HCT116 (cell line): Measurements from ENCODE around the gene OSBPL1A. TPM values are rescaled to one million over a fixed set of nuclear protein-coding genes. Genes with fewer than 3 reads are reported as not detected.

Experiments used
- ATAC-seq: fragments of 200-7000 bp; cut with Tn5 transposase; 2 replicates; pipeline ENCODE4 v1.9.1; 2020; ENCODE audit warnings: mild to moderate bottlenecking, moderate library complexity
- BruUV-seq: library from RNA; stranded (reverse); fragments of 400-500 nt; replicated peaks from 2 replicates; lab custom pipeline; 2021; lab: Mats Ljungman, UMichigan
- CTCF ChIA-PET: fragments of 300-600 bp; sonication (Branson Sonifier 250); formaldehyde crosslinking; loops from one replicate; lab custom pipeline; 2021; ENCODE audit warnings: antibody characterized with exemption; lab: Charles Lee
- POLR2A ChIA-PET: fragments of 300-600, 350-600 bp; sonication (Branson Sonifier 250); formaldehyde crosslinking; loops from one replicate; lab custom pipeline; 2021; ENCODE audit warnings: antibody characterized with exemption; lab: Charles Lee
- RAD21 ChIA-PET, 2 experiments: fragments of 300-600 bp; sonication (Branson Sonifier 250); formaldehyde crosslinking; loops; one replicate each; lab custom pipeline; 2023; ENCODE audit warnings: low total read pairs in 2 of 2; ENCODE audit not compliant: uncharacterized antibody in 2 of 2, unreplicated experiment in 2 of 2, low non-redundant PET in 1 of 2; lab: Charles Lee
- DNase-seq: peaks from one replicate; pipeline ENCODE4 v3.0.0-alpha.2; 2010; ENCODE audit warnings: low read depth, low spot score
- H2AFZ ChIP-seq: fragments of 200-600 bp; shearing (Covaris generic), sonication (generic); 2 replicates; pipeline ENCODE4 v1.6.1; 2017; ENCODE audit warnings: low read depth, mixed run types, mixed read lengths, antibody characterized with exemption, low read length; ENCODE audit not compliant: poor library complexity, severe bottlenecking
- H3K27ac ChIP-seq: 2 replicates; pipeline ENCODE4 v1.5.1; 2012; ENCODE audit warnings: low read depth, low read length
- H3K27me3 ChIP-seq: fragments of 200-600 bp; sonication (generic); 2 replicates; pipeline ENCODE4 v1.6.1; 2016; ENCODE audit warnings: mixed run types, low read length, mixed read lengths; ENCODE audit not compliant: insufficient read depth
- H3K36me3 ChIP-seq, 2 experiments: fragments of 200-500 bp in 1 of 2; fragments of 200-600 bp in 1 of 2; sonication (Bioruptor generic) in 1 of 2; sonication (generic) in 1 of 2; 2 replicates each; pipeline versions ENCODE4 v1.5.1 to v1.6.1; 2014 to 2016; ENCODE audit warnings: low read length in 2 of 2, inconsistent platforms in 1 of 2, mixed read lengths in 1 of 2, mixed run types in 1 of 2; ENCODE audit not compliant: insufficient read depth in 2 of 2, control insufficient read depth in 1 of 2
- H3K4me1 ChIP-seq, 2 experiments: fragments of 200-600 bp in 1 of 2; sonication (generic) in 1 of 2; 2 replicates each; pipeline versions ENCODE4 v1.5.1 to v1.6.1; 2012 to 2017; ENCODE audit warnings: low read length in 2 of 2, inconsistent platforms in 1 of 2, mild to moderate bottlenecking in 1 of 2, mixed read lengths in 1 of 2, mixed run types in 1 of 2, moderate library complexity in 1 of 2; ENCODE audit not compliant: insufficient read depth in 2 of 2, control insufficient read depth in 1 of 2
- H3K4me2 ChIP-seq: fragments of 200-600 bp; sonication (generic); 2 replicates; pipeline ENCODE4 v1.6.1; 2017; ENCODE audit warnings: mixed run types, low read length, mixed read lengths
- H3K4me3 ChIP-seq, 2 experiments: fragments of 200-600 bp in 1 of 2; sonication (generic) in 1 of 2; replicated peaks in 1 of 2; 2 replicates each; pipeline ENCODE4 v1.5.1; 2011 to 2016; ENCODE audit warnings: low read length in 2 of 2, control low read depth in 1 of 2, low read depth in 1 of 2, mild to moderate bottlenecking in 1 of 2, mixed read lengths in 1 of 2, mixed run types in 1 of 2
- H3K79me2 ChIP-seq: fragments of 200-600 bp; sonication (generic); 2 replicates; pipeline ENCODE4 v1.6.1; 2017; ENCODE audit warnings: mild to moderate bottlenecking, mixed run types, low read length, moderate library complexity, mixed read lengths; ENCODE audit not compliant: insufficient read depth
- H3K9ac ChIP-seq: fragments of 200-600 bp; sonication (generic); 2 replicates; pipeline ENCODE4 v1.6.1; 2016; ENCODE audit warnings: low read length, mixed read lengths
- H3K9me2 ChIP-seq: fragments of 200-600 bp; sonication (generic), shearing (Covaris generic); 2 replicates; pipeline ENCODE4 v1.6.1; 2017; ENCODE audit warnings: mixed run types, mild to moderate bottlenecking, moderate library complexity; ENCODE audit not compliant: insufficient read depth
- H3K9me3 ChIP-seq, 2 experiments: fragments of 200-500 bp in 1 of 2; fragments of 200-600 bp in 1 of 2; sonication (Bioruptor generic) in 1 of 2; sonication (generic) in 1 of 2; 2 replicates each; pipeline ENCODE4 v1.6.1; 2014 to 2017; ENCODE audit warnings: low read length in 2 of 2, mixed read lengths in 2 of 2, inconsistent platforms in 1 of 2, low read depth in 1 of 2, mild to moderate bottlenecking in 1 of 2, mixed run types in 1 of 2, moderate library complexity in 1 of 2; ENCODE audit not compliant: control insufficient read depth in 1 of 2, insufficient read depth in 1 of 2
- H4K20me1 ChIP-seq: fragments of 200-600 bp; sonication (generic), shearing (Covaris generic); 2 replicates; pipeline ENCODE4 v1.6.1; 2017; ENCODE audit warnings: mixed run types, mild to moderate bottlenecking, moderate library complexity; ENCODE audit not compliant: insufficient read depth
- CBX3 ChIP-seq: IDR thresholded peaks from 2 replicates; pipeline ENCODE4 v1.6.1; 2012; ENCODE audit warnings: low read depth
- CEBPB ChIP-seq: IDR thresholded peaks from 2 replicates; pipeline ENCODE4 v1.6.1; 2012; ENCODE audit warnings: low read depth
- EGR1 ChIP-seq: IDR thresholded peaks from 2 replicates; pipeline ENCODE4 v1.6.1; 2012; ENCODE audit warnings: low read depth
- ELF1 ChIP-seq: IDR thresholded peaks from 2 replicates; pipeline ENCODE4 v1.6.1; 2012; ENCODE audit warnings: low read depth, borderline replicate concordance
- FOSL1 ChIP-seq: IDR thresholded peaks from 2 replicates; pipeline ENCODE4 v1.6.1; 2012; ENCODE audit warnings: low read depth
- POLR2A ChIP-seq: IDR thresholded peaks from 2 replicates; pipeline ENCODE4 v1.7.0; 2011; ENCODE audit warnings: borderline replicate concordance; ENCODE audit not compliant: insufficient read depth, insufficient read length; ENCODE audit errors: extremely low read depth
- RAD21 ChIP-seq: IDR thresholded peaks from 2 replicates; pipeline ENCODE4 v1.6.1; 2012; ENCODE audit warnings: low read depth, mild to moderate bottlenecking
- REST ChIP-seq: IDR thresholded peaks from 2 replicates; pipeline ENCODE4 v1.6.1; 2012; ENCODE audit warnings: low read depth
- SIN3A ChIP-seq: IDR thresholded peaks from 2 replicates; pipeline ENCODE4 v1.6.1; 2012; ENCODE audit warnings: low read depth
- SP1 ChIP-seq: IDR thresholded peaks from 2 replicates; pipeline ENCODE4 v1.6.1; 2012; ENCODE audit warnings: low read depth
- SRF ChIP-seq: IDR thresholded peaks from 2 replicates; pipeline ENCODE4 v1.6.1; 2012; ENCODE audit warnings: low read depth
- YY1 ChIP-seq: IDR thresholded peaks from 2 replicates; pipeline ENCODE4 v1.6.1; 2011; ENCODE audit warnings: low read length, low read depth, moderate library complexity, mild to moderate bottlenecking; ENCODE audit not compliant: insufficient replicate concordance; ENCODE audit errors: extremely low read depth
- ZBTB33 ChIP-seq: IDR thresholded peaks from 2 replicates; pipeline ENCODE4 v1.6.1; 2011; ENCODE audit warnings: mild to moderate bottlenecking, low read length, moderate library complexity; ENCODE audit not compliant: insufficient replicate concordance; ENCODE audit errors: extremely low read depth
- intact Hi-C: fragments of 100-400 bp; cut with micrococcal nuclease; formaldehyde crosslinking; loops from 2 replicates; pipeline ENCODE4 v1.10.0; 2022
- total RNA-seq: library from RNA; stranded (reverse); gene quantifications from one replicate; pipeline ENCODE4 v1.2.1, GENCODE V29; 2021; ENCODE audit not compliant: unreplicated experiment

Gene OSBPL1A
- total RNA-seq, 1 experiment from 2014 or later: 18.9 TPM

- RAD21 ChIA-PET: no interaction called here
- Histone ChIP-seq H2AFZ (no peak overlapping the region), H3K9ac (no peak overlapping the region), H3K4me3 (no peak overlapping the region), H3K27me3 (no peaks in the 10 kb centered on the region), H3K9me2 (no peaks in the 10 kb centered on the region), H3K79me2 (no peaks in the 10 kb centered on the region), H3K36me3 (no peaks in the 10 kb centered on the region; a peak in 1 of 4 replicates), H3K4me1 (peaks cover 8 to 32% of the 10 kb centered on the region in 2 experiments), H4K20me1 (no peaks in the 10 kb centered on the region), H3K4me2 (no peak overlapping the region), H3K9me3 (no peaks in the 10 kb centered on the region), H3K27ac (no peak overlapping the region)
- intact Hi-C loops: no loop called here
- no peak for TF ChIP-seq ZBTB33
- TF ChIP-seq EGR1: no peak
- no peak for TF ChIP-seq ELF1
- no peak for TF ChIP-seq RAD21
- TF ChIP-seq YY1: no peak
- no peak for TF ChIP-seq CEBPB
- no peak for TF ChIP-seq SP1
- no peak for TF ChIP-seq REST
- TF ChIP-seq POLR2A: no peak
- TF ChIP-seq FOSL1: no peak
- no peak for TF ChIP-seq CBX3
- TF ChIP-seq SRF: no peak
- TF ChIP-seq SIN3A: no peak
- no peak for DNase-seq
- no TSS peak for BruUV-seq
- CTCF ChIA-PET: no interaction called here
- POLR2A ChIA-PET: no interaction called here
- no peak for ATAC-seq
Measured at GRCh38 chr18:24321071-24321470, 76.6 kb downstream of the OSBPL1A start.
